B cell (primary cell): ENCODE data around the gene DENND2C. TPM values are rescaled to one million over a fixed set of nuclear protein-coding genes. Genes with fewer than 3 reads are reported as not detected.

Source experiments
- ATAC-seq: fragments of 200-7000 bp; cut with Tn5 transposase; one replicate; pipeline ENCODE4 v1.10.0; 2021; ENCODE audit warnings: low read depth, mild to moderate bottlenecking, moderate number of reproducible peaks, moderate library complexity
- CTCF ChIA-PET: fragments of 350-600 bp; sonication (Branson Sonifier 250); formaldehyde crosslinking; loops from one replicate; lab custom pipeline; 2021; ENCODE audit warnings: antibody characterized with exemption, inconsistent platforms; lab: Charles Lee
- POLR2A ChIA-PET: fragments of 350-600 bp; sonication (Branson Sonifier 250); formaldehyde crosslinking; loops from one replicate; lab custom pipeline; 2021; ENCODE audit warnings: antibody characterized with exemption; lab: Charles Lee
- DNase-seq: peaks from one replicate; pipeline ENCODE4 v3.0.0; 2013
- H2AFZ ChIP-seq: 2 replicates; pipeline ENCODE4 v1.6.1; 2012; ENCODE audit warnings: mild to moderate bottlenecking, low read depth, low read length; ENCODE audit not compliant: insufficient read depth, poor library complexity, severe bottlenecking
- H3K27ac ChIP-seq, 2 donors: 1 replicate in 1 of 2; 2 replicates in 1 of 2; pipeline ENCODE4 v1.5.1; 2012 to 2013; ENCODE audit warnings: low read length in 2 of 2, mild to moderate bottlenecking in 2 of 2, moderate library complexity in 1 of 2
- H3K27me3 ChIP-seq, 4 experiments: fragments of 200-600 bp in 1 of 4; sonication (generic) in 1 of 4; replicated peaks in 1 of 4; 1 replicate in 2 of 4; 2 replicates in 2 of 4; pipeline versions ENCODE4 v1.6.1 to v1.7.0; 2013 to 2016; ENCODE audit warnings: low read length in 3 of 4, mild to moderate bottlenecking in 2 of 4, mixed read lengths in 1 of 4, moderate library complexity in 1 of 4; ENCODE audit not compliant: insufficient read depth in 4 of 4, control insufficient read depth in 3 of 4; ENCODE audit errors: control extremely low read depth in 1 of 4
- H3K36me3 ChIP-seq, 2 experiments: replicated peaks in 1 of 2; 1 replicate in 1 of 2; 2 replicates in 1 of 2; pipeline versions ENCODE4 v1.6.1 to v1.7.1; 2013; ENCODE audit warnings: low read length in 1 of 2; ENCODE audit not compliant: insufficient read depth in 2 of 2, control insufficient read depth in 1 of 2; ENCODE audit errors: control extremely low read depth in 1 of 2, extremely low read depth in 1 of 2
- H3K4me1 ChIP-seq, 2 donors: fragments of 200-600 bp in 1 of 2; sonication (generic) in 1 of 2; 1 replicate in 1 of 2; 2 replicates in 1 of 2; pipeline versions ENCODE4 v1.5.1 to v1.6.1; 2013 to 2017; ENCODE audit warnings: low read length in 2 of 2; ENCODE audit not compliant: control insufficient read depth in 2 of 2, insufficient read depth in 2 of 2
- H3K4me2 ChIP-seq: replicated peaks from 2 replicates; pipeline ENCODE3; 2012; ENCODE audit warnings: mild to moderate bottlenecking, low read depth, low read length; ENCODE audit not compliant: poor library complexity, severe bottlenecking
- H3K4me3 ChIP-seq, 5 experiments: fragments of 200-600 bp in 1 of 5; sonication (generic) in 1 of 5; 1 replicate in 3 of 5; 2 replicates in 2 of 5; pipeline versions ENCODE4 v1.5.1 to v1.7.0; 2011 to 2016; ENCODE audit warnings: low read length in 4 of 5, mild to moderate bottlenecking in 4 of 5, low read depth in 2 of 5, control low read depth in 1 of 5, moderate library complexity in 1 of 5; ENCODE audit not compliant: insufficient read depth in 1 of 5; ENCODE audit errors: control extremely low read depth in 1 of 5, extremely low read depth in 1 of 5
- H3K79me2 ChIP-seq: fragments of 200-600 bp; sonication (generic); one replicate; pipeline ENCODE4 v1.6.0; 2016; ENCODE audit warnings: low read length; ENCODE audit not compliant: control insufficient read depth, insufficient read depth
- H3K9ac ChIP-seq: fragments of 200-600 bp; sonication (generic); 2 replicates; pipeline ENCODE4 v1.6.1; 2017; ENCODE audit warnings: mild to moderate bottlenecking, low read length, moderate library complexity
- H3K9me3 ChIP-seq, 3 donors: one replicate each; pipeline versions ENCODE4 v1.6.1 to v1.7.1; 2013; ENCODE audit warnings: low read length in 2 of 3; ENCODE audit not compliant: control insufficient read depth in 2 of 3, insufficient read depth in 1 of 3; ENCODE audit errors: control extremely low read depth in 1 of 3
- H4K20me1 ChIP-seq: 2 replicates; pipeline ENCODE4 v1.6.0; 2012; ENCODE audit warnings: mild to moderate bottlenecking, low read length; ENCODE audit not compliant: insufficient read depth, control insufficient read depth, poor library complexity, severe bottlenecking
- H3K27ac Mint-ChIP-seq: one replicate; pipeline ENCODE4 v1.8.0; 2021; ENCODE audit warnings: mixed read lengths
- H3K27me3 Mint-ChIP-seq: one replicate; pipeline ENCODE4 v1.8.0; 2021; ENCODE audit warnings: mixed read lengths
- H3K4me1 Mint-ChIP-seq: one replicate; pipeline ENCODE4 v1.8.0; 2021; ENCODE audit warnings: mixed read lengths
- H3K4me3 Mint-ChIP-seq: one replicate; pipeline ENCODE4 v1.8.0; 2021; ENCODE audit warnings: mixed read lengths
- H3K9me3 Mint-ChIP-seq: one replicate; pipeline ENCODE4 v1.8.0; 2022; ENCODE audit warnings: mixed read lengths; ENCODE audit not compliant: insufficient read depth
- EZH2 ChIP-seq: IDR thresholded peaks from 2 replicates; pipeline ENCODE4 v1.6.1; 2012; ENCODE audit warnings: borderline replicate concordance, low read depth, mild to moderate bottlenecking, moderate library complexity, low read length; ENCODE audit not compliant: insufficient read depth, poor library complexity, severe bottlenecking
- WGBS: methylation state at CpG from one replicate; pipeline ENCODE4 v1.1.5; 2013; ENCODE audit warnings: missing lambda C conversion rate; ENCODE audit not compliant: insufficient coverage; 5-methylcytosine and 5-hydroxymethylcytosine counted together
- intact Hi-C: fragments of 100-400 bp; cut with micrococcal nuclease; formaldehyde crosslinking; loops from one replicate; pipeline ENCODE4 v1.10.0; 2022
- polyA plus RNA-seq: library from polyadenylated mRNA; depleted of rRNA; stranded (reverse); fragments of >200 nt; gene quantifications from 2 replicates; pipeline ENCODE4 v1.2.3, GENCODE V29; 2012
- total RNA-seq, 2 donors: library from RNA; stranded (reverse); fragments of 120-200 nt in 1 of 2; gene quantifications; 1 replicate in 1 of 2; 2 replicates in 1 of 2; pipeline versions ENCODE4 v1.2.3 to v1.2.4, GENCODE V29; 2013 to 2022
- TF ChIP-seq, protein P1 (sequence below): fragments of 200-600 bp; IDR thresholded peaks from one replicate; pipeline ENCODE4 v1.8.0; 2022; ENCODE audit warnings: antibody characterized with exemption, mild to moderate bottlenecking

The DENND2C gene
- total and polyA plus RNA-seq, 2 donors (not counting 1 experiment from before 2014, with no cell fraction given) = 0.18 to 0.76 TPM

GRCh38 chr1:114585231-114585630, 84.6 kb downstream of the DENND2C start:
- Mint-ChIP-seq H3K4me3 (no peak overlapping the region), H3K27me3 (peaks cover 16% of the 10 kb centered on the region), H3K9me3 (no peaks in the 10 kb centered on the region), H3K4me1 (peaks cover 18% of the 10 kb centered on the region), H3K27ac (no peak overlapping the region)
- H3K4me1 ChIP-seq = peaks cover 13% of the 10 kb centered on the region in 2 donors
- ChIA-PET POLR2A (no interaction called here), CTCF (no interaction called here)
- no peak for TF ChIP-seq EZH2
- TF ChIP-seq, protein P1, sequence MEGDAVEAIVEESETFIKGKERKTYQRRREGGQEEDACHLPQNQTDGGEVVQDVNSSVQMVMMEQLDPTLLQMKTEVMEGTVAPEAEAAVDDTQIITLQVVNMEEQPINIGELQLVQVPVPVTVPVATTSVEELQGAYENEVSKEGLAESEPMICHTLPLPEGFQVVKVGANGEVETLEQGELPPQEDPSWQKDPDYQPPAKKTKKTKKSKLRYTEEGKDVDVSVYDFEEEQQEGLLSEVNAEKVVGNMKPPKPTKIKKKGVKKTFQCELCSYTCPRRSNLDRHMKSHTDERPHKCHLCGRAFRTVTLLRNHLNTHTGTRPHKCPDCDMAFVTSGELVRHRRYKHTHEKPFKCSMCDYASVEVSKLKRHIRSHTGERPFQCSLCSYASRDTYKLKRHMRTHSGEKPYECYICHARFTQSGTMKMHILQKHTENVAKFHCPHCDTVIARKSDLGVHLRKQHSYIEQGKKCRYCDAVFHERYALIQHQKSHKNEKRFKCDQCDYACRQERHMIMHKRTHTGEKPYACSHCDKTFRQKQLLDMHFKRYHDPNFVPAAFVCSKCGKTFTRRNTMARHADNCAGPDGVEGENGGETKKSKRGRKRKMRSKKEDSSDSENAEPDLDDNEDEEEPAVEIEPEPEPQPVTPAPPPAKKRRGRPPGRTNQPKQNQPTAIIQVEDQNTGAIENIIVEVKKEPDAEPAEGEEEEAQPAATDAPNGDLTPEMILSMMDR = no peak
- H3K4me3 ChIP-seq = no peak overlapping the region
- no peak overlapping the region for H3K27ac ChIP-seq
- no peak overlapping the region for H2AFZ ChIP-seq
- intact Hi-C loops = no loop called here
- no peak overlapping the region for H3K4me2 ChIP-seq
- H4K20me1 ChIP-seq = no peaks in the 10 kb centered on the region
- no CpG with 5 or more reads among the region's 1 CpG for WGBS
- H3K9ac ChIP-seq = no peak overlapping the region
- peaks cover 0 to 3% (median 0%) of the 10 kb centered on the region in 4 experiments for H3K27me3 ChIP-seq
- ATAC-seq (no peak), DNase-seq (no peak)
- no peaks in the 10 kb centered on the region for H3K36me3 ChIP-seq
- H3K9me3 ChIP-seq = peaks cover 0 to 6% (median 0%) of the 10 kb centered on the region in 3 donors
- H3K79me2 ChIP-seq = peaks cover 6% of the 10 kb centered on the region
